ENCODE measurements around the gene ATP2A2. TPM values are rescaled to one million over a fixed set of nuclear protein-coding genes. Genes with fewer than 3 reads are reported as not detected.

Gene ATP2A2
- total RNA-seq, 1 experiment from 2014 or later = 174 TPM

- peaks cover 13% of the 10 kb centered on the region for H3K4me1 ChIP-seq (ENCODE audit: insufficient read depth, low read length)
- intact Hi-C loops (cut with micrococcal nuclease) = no loop called here
- H3K4me3 ChIP-seq (ENCODE audit: low read length) = no peak overlapping the region
- no peaks in the 10 kb centered on the region for H4K20me1 ChIP-seq (ENCODE audit: low read length)
- H3K9me2 ChIP-seq (replicated peaks; ENCODE audit: low read length) = no peaks in the 10 kb centered on the region
- DNase-seq (peak; percentile 28), ATAC-seq (no peak)
- H3K27me3 ChIP-seq (ENCODE audit: low read length) = no peaks in the 10 kb centered on the region
- H3K4me2 ChIP-seq (ENCODE audit: low read length) = no peak overlapping the region
- no peak overlapping the region for H2AFZ ChIP-seq (ENCODE audit: low read length)
- H3F3A ChIP-seq (ENCODE audit: low read length, unreplicated experiment) = no peaks in the 10 kb centered on the region
- ChIA-PET POLR2A (ENCODE audit: unreplicated experiment) (no interaction called here), CTCF (no interaction called here)
- no peak overlapping the region for H3K27ac ChIP-seq (ENCODE audit: low read length)
- H3K9me3 ChIP-seq (ENCODE audit: low read length) = no peaks in the 10 kb centered on the region
- no TSS peak for BruUV-seq (replicated peaks)
- no peak for TF ChIP-seq CTCF (conservative IDR thresholded peaks at IDR 0.05; ENCODE audit: low read depth, low read length)
- no peak for TF ChIP-seq EZH2 (IDR thresholded peaks at IDR 0.05; ENCODE audit: low read length, unreplicated experiment)
- no peak for TF ChIP-seq EZH2phosphoT487 (IDR thresholded peaks at IDR 0.05; ENCODE audit: borderline replicate concordance, low read length)
- no peak overlapping the region for H3K9ac ChIP-seq (ENCODE audit: low read length)
- H3K79me2 ChIP-seq (ENCODE audit: low read length) = no peaks in the 10 kb centered on the region
- H3K36me3 ChIP-seq (ENCODE audit: low read depth, low read length) = no peaks in the 10 kb centered on the region
These were observed 18.3 kb upstream of the ATP2A2 start for GRCh38 chr12:110262442-110263388.

GRCh38 chr12:110266381-110266960, 14.6 kb upstream of the ATP2A2 start:
- no peaks in the 10 kb centered on the region for H3K36me3 ChIP-seq (ENCODE audit: low read depth, low read length)
- peak overlapping the region; percentile 29 for H3K4me2 ChIP-seq (ENCODE audit: low read length)
- CTCF ChIA-PET = no interaction called here
- peak overlapping the region; percentile 63 for H3K27ac ChIP-seq (ENCODE audit: low read length)
- no TSS peak for BruUV-seq (replicated peaks)
- H3K9ac ChIP-seq (ENCODE audit: low read length) = peak overlapping the region; percentile 22; the same call in 1 of the 2 replicates
- peak overlapping the region; percentile 48; the same call in 1 of the 2 replicates for H2AFZ ChIP-seq (ENCODE audit: low read length)
- H3K4me3 ChIP-seq (ENCODE audit: low read length) = no peak overlapping the region
- ATAC-seq (no peak), DNase-seq (no peak)
- no peaks in the 10 kb centered on the region for H4K20me1 ChIP-seq (ENCODE audit: low read length)
- no peaks in the 10 kb centered on the region for H3K9me2 ChIP-seq (replicated peaks; ENCODE audit: low read length)
- H3K79me2 ChIP-seq (ENCODE audit: low read length) = no peaks in the 10 kb centered on the region
- no peaks in the 10 kb centered on the region for H3K27me3 ChIP-seq (ENCODE audit: low read length)
- H3K4me1 ChIP-seq (ENCODE audit: insufficient read depth, low read length) = peaks cover 44% of the 10 kb centered on the region
- no peaks in the 10 kb centered on the region for H3F3A ChIP-seq (ENCODE audit: low read length, unreplicated experiment)
- POLR2A ChIA-PET (ENCODE audit: unreplicated experiment) = interaction anchor here (0.6 kb wide), 1 partner anchor 14 kb away, joined by 3 read pairs; no protein-coding TSS in a partner anchor
- TF ChIP-seq EZH2phosphoT487 (IDR thresholded peaks at IDR 0.05; ENCODE audit: borderline replicate concordance, low read length) (no peak), CTCF (conservative IDR thresholded peaks at IDR 0.05; ENCODE audit: low read depth, low read length) (no peak), EZH2 (IDR thresholded peaks at IDR 0.05; ENCODE audit: low read length, unreplicated experiment) (no peak)
- intact Hi-C loops (cut with micrococcal nuclease) = no loop called here
- no peaks in the 10 kb centered on the region for H3K9me3 ChIP-seq (ENCODE audit: low read length)
